ENCODE data around the gene RRBP1.
A peak's percentile ranks its signal among the peaks of the same experiment; 100 is the strongest.

The RRBP1 gene

DNA sequence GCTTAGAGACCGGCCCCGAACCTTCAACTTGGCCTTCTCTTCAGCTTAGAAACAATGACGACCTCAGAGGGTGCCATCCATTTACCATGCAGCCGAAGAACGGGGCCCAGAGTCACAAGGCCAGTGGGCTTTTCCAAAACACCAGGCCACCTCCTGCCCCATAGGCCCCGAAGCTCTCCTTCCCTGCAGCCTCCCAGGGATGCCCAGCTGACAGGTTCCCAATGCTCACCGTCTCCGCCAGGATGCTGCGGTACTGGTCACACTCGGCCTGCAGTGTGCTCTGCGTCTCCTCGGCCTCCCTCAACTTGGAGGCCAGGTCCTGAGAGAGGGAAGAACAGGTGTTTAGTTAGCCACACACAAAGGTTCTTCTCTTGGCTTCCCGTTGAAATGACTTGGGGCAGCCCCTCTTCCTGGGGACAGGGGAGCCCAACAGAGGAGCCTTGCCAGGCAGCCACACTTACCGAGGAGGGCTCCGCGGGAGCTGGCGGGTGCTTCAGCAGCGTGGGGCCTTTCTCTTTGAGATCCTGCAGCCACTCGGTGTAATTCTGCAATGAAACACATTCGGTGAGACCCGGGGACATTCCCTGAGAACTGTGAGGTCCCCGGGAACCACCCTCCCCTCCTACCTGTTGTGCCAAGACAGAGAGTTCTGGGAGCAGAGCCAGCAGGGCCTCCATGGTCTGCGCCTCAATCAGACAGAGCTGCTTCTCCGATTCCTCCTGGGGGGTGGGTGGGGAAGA lies 60.6 kb downstream of the RRBP1 start:
- no peak for DNase-seq (ENCODE audit: low spot score)

DNA sequence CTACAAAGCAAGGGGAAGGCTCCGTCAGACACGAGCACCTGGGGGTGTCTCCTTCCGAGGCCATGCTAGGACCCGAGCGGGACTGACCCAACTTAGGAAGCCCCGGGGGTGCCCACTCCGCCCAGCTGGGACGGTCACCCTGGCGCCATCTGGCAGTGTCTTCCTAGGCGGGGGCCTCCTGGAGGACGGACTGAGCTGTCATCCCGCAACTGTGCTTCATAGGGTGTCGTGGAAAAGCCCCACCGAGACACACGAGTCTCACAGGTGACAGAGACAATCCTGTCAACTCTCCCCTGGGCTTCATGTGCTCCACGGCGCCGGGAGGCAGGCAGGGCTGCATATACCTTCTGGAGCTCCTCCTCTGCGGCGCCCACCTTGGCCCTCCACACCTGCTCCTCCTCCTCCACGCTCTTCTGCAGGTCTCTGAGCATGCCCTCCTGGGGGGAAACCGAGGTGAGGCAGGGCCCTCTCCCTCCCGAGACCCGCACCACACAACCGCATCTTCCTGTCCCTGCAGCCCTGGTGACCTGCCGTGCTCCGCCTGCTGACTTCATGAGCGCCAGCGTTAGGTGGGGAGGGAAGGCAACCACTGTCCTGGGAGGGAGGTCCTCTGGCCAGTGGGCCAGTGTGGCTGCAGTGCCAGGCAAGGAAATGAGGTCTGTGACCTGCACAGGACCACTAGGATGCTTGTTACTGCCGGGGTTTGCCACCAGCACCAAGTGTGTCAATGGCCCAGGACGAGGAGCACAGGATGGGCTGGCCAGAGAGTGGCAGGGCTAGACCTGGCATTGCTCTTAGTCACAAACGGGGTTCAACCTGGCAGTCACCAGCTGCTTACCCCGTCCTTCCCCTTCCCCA lies 61.4 kb downstream of the RRBP1 start:
- DNase-seq (ENCODE audit: low spot score) = no peak

DNA sequence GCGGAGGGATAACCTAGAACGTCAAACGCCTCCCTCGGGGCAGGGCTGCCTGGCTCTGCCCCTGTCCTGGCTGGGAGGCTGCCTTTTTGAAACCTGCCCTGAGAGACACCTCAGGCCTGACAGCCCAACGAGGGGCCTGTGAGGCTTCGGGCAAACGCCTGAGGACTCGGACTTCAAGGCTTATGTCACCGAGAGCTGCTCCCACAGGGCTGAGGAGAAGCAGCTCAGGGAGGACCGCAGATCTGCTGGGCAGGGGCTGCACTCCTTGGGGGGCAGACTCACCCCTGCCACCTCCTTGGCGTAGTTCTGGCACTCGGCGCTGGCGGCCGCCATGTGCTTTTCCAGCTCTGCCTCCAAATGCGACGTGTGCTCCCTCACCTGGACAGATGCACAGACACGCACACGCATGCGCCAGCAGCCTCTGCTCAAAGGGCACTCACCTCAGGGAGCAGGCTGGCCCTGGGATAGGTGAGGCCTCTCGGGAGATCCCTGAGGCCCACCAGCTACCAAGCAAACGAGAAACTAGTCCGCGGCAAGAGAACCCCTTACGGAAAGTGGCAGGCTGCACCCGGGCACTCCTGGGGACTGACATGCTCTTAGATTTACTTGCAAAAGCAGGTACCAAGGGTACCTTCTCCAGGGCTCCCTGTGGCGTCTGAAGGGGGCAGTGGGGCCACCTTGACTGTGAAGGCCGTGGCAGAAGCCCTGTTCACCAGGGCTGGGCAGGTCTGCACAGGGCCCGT lies 62.5 kb downstream of the RRBP1 start:
- no peak for DNase-seq (ENCODE audit: low spot score)

DNA sequence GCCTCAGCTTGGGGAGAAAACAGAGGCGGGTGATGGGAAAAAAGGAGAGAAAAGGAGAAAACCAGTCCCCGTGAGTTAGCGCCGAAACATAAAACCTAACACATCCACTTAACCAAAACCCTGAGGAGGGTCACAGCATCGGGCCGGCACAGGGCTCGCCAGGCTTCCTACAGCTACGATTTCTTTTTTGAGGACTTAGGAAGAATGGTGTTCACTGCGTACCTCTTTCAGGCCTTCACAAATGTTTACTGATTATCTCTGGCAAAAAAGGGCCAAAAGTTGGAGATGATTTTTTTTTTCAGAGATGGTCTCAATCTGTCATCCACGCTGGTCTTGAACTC lies 63.4 kb downstream of the RRBP1 start:
- DNase-seq (ENCODE audit: low spot score) = no peak

DNA sequence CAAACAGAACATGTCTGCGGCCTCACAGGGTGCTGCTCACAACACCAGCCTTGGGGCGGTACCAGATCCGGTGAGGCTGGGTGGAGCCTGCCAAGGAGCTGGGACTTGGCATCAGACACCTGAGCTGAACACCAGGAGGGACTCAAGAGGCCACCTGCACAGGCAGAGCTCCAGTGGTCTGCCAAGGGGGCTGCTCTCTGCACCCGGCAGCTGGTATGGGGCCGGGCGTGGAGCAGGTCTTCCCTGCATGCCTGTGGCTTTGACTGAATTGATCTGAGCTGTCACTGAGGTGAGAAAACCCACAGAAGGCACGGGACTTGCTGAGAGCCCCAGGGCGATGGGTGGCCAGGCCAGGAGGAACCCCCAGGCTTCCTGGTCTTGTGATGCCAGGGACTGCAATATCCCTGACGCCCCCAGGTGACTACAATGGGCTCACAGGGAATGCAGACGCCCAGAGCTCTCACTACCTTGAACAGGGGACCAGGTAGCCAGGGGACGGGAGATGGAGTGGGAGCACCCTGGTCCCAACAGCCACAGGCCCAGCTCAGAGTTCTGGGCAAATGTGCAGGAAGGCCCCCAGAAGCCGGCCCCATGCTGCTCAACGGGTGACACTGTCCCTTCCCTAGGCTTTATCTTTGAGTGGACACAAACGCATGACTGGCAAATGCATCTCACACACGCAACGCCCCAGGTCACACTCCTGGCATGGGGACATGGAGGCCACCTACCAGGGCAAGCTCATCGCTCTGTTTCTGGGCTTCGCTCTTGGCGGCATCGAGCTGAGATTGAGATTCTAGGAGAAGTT lies 64.0 kb downstream of the RRBP1 start:
- DNase-seq (ENCODE audit: low spot score) = no peak

DNA sequence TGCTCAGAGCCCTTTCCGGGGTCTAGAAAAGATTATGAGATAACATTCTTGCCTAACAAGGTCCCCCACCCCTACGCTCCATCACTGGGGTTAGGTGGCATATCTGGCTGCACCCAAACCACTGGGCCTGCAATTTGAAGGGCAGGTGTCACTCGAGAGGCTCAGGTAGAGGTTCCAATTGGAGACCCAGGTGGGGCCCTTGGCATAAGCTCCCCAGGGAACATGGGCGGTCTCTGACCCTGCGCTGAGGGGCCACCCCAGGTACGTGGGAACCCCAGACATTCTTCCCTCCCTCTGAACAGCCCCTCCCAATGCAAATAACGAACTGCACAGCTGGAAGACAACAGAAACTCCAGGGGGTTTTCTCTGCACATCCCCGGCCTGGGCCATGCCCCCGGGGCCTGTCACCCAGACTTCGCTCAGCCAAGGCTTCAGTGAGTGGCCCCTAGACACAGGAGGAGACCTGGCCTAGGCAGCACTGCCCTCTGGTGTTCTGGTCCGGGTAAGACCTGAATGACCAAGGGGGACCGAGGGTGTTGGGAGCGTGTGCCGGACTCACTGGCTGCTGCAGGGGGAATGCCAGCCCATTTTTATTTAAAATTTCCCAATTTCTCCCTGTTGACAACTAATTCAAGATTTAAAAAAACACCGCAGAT lies 64.7 kb downstream of the RRBP1 start:
- peak; percentile 57 for DNase-seq (ENCODE audit: low spot score)

DNA sequence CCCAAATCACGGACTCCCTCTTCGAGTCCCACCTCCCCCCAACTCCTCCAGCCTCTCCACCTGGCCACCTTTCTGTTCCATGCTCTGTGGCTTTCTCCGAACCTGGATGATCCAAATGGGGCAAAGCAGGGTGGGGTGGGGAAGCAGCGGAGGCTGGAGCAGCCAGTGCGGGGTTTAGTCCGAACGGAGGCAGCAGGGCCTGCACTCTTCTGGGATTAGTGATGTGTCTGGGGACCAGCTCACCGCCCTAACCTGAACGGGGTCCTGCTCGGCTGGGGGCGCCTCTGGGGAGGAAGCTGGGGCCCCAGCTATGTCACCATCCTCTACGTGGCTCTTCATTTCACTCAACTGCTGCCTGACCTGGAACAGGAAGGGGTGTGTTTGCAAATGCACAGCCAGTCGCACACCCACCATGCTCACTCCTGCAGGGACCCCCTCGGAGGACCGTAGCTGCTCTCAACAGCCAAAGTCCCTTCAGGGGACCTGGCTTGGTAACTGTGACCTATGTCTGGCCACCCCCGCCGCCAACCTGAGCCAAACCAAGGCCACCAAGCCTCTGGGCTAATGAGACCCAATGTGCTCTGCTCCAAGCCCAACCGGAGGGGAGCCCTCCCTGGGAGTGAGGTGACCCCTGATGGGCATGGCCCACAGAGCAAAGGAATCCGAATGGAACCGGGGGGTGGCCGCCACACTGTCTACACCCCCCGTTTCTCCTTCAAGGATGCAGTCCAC lies 65.4 kb downstream of the RRBP1 start:
- no peak for DNase-seq (ENCODE audit: low spot score)

DNA sequence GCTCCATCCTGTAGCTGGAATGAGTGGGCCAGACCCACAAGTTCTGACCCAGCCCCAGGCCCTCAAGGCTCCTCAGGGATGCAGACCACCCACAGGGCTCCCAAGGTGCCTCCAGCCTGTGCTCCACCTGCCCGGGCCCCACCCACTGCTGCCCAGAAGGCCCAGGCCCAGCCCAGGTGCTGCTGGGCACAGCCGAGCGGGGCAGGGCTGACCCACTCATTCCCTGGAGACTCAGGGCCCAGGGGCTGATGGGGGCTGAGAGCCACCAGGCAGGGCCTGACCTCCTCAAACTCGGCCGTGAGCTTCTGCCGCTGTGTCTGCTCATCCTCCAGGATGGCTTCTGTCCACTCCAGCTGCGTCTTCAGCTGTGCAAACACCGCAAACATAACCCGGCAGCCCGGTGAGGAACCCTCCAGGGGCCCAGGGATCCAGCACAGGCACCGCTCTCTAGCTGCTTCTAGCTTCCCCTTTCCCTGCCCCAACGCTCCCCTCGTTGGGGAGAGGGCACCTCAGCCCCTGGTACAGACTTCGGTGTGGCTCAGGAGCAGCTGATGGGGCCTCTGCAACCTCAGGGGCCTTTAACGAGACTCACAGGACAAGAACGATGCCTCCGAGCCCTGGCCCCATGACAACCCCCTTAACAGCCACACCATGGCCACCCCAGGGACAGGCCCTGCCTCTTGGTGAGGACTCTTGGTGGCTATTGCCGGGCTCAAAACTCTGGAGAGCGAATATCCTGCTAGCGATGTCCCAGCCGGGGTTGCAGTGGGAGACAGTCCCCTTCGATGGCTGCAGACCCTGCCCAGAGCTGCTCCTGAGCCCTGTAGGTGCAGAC lies 66.2 kb downstream of the RRBP1 start:
- no peak for DNase-seq (ENCODE audit: low spot score)

DNA sequence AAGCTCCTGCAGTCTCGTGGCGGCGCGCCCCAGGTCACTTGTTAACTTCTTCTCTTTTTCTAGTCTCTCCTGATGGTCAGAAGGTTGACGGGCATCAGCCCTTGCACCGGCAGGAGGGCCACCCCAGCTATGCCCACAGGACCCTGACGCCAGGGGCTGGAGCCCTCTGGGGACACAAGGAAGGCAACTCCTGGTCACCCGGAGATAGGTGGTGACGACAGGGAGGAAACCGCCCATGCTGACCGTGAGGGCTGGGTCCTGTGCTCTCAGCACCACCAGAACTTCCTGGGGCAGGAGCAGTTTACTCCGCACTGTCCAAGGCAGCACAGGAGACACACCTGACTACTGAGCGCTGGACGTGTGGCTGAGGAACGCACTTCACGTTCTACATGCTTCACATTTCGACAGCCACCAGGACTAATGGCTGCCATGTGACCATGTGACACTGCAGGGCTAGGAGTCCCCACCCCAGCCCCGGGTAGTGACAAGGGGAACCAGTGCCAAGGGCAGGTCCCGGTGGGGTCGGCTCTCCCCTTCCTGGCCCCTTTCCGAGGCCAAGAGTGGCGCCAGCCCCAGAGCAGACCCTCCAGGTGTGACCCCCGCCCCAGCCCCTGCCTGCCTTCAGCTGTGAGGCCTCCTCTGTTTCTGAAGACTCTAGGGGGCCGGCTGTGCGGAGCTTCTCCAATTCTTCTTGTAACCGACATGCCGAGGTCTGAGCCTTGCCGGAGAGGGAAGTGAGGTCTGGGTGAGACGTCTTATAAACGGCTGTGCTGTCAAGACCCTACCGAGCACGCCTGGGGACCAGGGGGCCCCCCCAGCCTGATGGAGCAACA lies 67.0 kb downstream of the RRBP1 start:
- DNase-seq (ENCODE audit: low spot score) = no peak

DNA sequence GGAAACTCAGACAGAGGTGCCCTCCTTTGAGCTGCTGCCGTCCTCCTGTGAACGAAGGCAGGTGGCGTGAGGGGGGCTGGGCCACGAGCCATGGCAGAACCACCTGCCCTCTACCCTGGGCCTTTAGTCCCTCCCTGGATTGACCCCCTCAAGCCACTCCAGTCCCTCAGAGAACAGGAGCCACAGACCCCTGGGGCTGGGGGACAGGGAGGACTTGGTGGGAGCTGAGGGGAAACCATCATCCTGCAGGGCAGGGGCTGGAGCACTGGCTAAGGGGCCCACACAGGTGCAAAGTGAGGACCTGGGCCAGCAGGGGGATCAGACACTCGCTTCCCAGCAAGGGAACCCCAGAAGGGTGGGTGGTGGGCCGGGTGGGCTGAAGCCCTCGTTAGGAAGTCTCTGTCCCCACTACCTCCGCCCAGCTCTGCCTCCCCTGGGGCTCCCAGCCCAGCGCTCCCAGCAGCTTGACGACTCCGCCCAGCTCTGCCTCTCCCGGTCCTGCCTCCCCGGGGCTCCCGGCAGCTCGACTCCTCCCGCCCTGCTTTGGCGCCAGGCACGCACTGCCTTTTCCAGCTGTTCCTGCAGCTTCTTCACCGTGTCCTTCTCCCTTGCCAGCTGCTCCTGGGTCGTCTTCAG lies 67.7 kb downstream of the RRBP1 start:
- DNase-seq (ENCODE audit: low spot score) = no peak

DNA sequence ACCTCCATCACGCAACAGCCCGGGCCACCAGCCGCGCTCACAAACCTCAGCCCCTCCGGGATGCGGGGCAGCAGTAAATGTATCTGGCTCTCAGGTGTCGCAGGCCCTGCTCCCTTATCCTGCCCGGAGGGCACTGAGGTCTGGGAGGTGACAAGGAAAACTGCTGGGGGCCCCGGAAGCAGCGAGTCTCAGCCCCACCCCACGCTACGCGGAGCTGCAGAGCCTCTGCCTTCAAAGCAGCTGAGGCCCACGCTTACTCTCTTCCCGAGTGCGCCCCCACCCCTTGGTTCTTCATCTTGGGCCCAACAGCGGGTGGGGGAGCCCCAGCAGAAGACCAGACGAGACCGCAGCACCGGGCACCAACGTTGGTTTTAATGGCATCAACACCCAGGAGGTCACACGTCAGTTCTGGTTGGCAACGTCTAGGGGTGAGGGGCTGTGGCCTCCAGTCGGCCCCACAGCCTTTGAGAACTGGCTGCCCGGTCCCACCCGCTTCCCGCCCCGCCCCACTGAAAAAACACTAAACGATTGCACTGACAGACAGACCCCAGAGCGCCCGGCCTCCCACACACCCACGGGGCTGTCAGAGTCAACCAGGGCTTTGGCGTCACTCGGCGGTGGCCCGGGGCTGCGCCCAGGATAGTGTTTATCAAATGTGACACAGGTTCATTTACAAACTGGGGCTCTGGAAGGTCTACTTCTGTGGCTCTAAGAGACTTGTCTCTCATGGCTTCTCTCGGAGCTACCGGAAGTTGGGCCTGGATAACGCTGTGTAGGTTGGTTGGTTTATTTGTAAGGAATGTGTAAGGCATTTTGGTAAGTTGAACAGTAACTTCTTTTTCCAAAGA lies 68.5 kb downstream of the RRBP1 start:
- no peak for DNase-seq (ENCODE audit: low spot score)

DNA sequence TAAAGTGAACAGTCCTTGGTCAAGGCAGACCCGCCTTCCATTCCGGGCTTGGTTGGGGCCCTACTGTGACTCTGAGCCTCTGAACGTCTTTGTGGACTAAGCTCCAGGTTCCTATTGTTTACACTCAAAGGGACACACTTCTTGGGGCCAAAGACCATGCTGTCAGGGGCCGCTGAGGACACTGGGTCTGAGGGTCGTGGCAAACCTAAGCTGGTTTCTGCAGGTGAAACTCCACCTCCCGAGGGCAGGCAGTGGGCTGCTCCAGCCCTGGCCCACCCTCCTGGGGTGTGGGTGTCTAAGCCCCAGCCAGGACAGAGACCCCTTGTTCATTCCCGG lies 69.1 kb downstream of the RRBP1 start:
- DNase-seq (ENCODE audit: low spot score) = no peak

DNA sequence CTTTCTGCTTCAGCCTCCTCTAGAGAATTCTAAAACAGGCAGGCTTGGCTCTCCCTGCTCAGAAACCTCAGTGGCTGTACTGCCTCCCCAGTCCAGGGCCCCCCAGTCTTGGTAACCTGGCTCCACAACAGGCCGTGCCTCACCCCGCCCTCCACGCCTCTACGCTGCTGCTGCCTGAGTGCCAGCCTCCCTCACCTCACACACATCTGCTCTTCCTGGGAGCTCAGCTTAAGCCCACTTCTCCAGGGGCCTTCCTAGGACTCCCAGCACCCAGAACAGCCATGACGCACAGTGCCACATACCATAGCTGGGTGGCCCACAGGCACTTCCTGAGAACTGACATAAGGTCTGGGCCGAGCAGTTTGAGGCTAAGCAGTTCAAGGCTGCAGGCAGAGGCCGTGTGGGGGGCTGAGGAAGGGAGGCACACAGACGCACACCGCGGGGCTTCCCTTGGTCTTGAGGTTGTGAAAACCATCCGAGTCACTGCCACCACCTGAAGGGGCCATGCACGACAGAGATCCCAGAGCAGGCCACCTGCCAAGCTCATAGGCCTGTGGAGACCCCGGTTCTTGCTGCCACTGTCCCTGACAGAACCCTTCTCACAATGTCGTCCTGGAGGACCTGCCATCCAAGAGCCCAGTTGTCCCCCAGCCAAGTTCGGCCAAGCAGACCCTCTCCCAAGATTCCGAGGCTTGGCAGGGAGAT lies 69.6 kb downstream of the RRBP1 start:
- no peak for DNase-seq (ENCODE audit: low spot score)

DNA sequence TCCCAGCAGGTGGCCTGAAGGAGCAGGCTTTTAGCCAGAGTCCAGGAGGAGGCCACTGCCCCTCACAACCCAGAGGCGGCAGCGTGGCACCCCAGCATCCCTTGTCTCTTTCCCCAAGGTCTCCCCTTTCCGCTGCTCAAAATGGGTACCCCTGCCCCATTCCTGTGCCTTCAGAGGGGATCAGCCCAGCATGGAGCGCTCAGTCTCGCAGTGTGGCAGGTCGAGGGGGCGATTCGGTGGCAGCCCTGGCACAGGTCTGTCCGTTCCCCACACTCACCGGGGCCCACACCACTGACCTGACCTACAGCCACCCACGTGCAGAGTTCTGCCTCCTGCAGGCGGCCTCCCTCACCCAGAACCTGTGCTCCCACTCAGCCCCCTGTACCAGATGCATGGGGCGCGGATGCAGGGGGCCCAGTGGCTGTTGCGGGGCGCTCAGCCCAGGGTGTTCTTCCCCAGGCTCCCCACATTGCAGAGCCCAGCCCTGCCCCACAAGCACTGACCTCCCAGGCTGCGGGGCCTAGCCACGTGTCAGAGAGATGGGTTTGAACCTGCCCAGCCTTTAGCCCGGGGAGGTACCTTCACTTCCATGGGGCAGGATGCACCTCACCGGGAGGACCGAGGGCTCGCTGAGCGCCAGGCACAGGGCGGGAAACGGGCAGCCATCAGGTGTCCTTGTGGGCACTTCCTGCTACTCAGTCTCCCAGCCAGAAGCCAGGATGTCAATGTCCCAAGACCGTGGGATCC lies 70.3 kb downstream of the RRBP1 start:
- DNase-seq (ENCODE audit: low spot score) = no peak

DNA sequence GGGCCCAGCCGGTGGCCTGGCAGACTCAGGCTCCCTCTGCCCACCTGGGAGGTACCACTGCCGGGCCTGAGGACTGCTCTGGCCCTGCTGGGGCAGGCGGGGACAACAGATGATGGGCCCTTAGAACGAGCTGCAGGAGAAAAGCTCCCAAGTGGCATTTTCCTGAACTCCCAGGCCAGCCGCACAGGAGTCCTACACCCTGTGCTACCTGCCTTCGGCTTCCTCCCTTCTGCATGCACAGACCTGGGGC lies 70.8 kb downstream of the RRBP1 start:
- DNase-seq (ENCODE audit: low spot score) = no peak

DNA sequence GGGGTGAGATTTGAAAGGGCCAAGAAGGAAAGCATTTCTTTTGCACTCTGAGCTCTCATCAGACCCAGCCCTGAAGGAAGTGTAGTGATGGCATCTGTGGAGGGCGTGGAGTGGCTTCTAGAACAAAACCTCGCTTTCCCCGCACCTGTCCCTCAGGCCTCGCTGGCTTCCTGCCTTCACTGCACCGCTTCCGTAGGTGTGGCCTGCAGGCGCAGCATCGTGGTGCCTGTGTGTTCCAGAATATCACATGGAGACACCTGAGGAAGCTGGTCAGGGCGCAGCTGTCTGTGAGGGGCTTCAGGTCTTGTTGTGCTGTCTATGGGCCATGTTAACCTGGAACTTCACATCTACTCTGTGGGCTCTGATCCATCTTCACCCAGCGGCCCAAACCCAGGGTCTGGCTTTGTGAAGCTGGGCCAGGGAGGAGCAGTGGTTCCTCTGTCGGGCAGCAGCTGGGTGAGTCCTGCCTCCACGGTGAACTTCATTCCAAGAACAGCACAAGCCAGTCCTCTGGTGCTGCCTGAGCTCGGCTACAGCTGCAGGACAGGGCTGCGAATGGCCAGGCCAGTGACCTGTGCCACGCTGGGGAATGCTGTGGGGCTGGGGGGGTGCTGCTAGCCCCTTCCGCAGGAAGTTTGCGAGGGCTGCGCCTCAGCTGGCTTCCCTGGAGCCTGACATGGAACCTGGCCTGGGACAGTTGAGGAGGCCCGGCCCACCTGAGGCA lies 71.3 kb downstream of the RRBP1 start:
- no peak for DNase-seq (ENCODE audit: low spot score)

Data from globus pallidus (tissue), 1 donor.